Fibroblast of lung (primary cell): ENCODE results near the gene LOXL4. TPM values are rescaled to one million over a fixed set of nuclear protein-coding genes. Genes with fewer than 3 reads are reported as not detected.

Experiments
- DNase-seq, 2 donors: peaks; one replicate each; pipeline versions ENCODE4 v3.0.0 to v3.0.0-alpha.2; 2010; ENCODE audit warnings: low read depth in 2 of 2
- H2AFZ ChIP-seq: 2 replicates; pipeline ENCODE4 v1.5.1; 2012; ENCODE audit warnings: low read length, control low read depth, inconsistent platforms
- H3K27ac ChIP-seq: 2 replicates; pipeline ENCODE4 v1.5.1; 2011; ENCODE audit warnings: low read length, control low read depth; ENCODE audit not compliant: insufficient read depth
- H3K27me3 ChIP-seq: 2 replicates; pipeline ENCODE4 v1.5.1; 2011; ENCODE audit warnings: mild to moderate bottlenecking, low read length; ENCODE audit not compliant: control insufficient read depth, insufficient read depth
- H3K36me3 ChIP-seq: 2 replicates; pipeline ENCODE4 v1.5.1; 2011; ENCODE audit warnings: low read length; ENCODE audit not compliant: control insufficient read depth, insufficient read depth
- H3K4me1 ChIP-seq: 2 replicates; pipeline ENCODE4 v1.5.1; 2011; ENCODE audit warnings: low read length; ENCODE audit not compliant: control insufficient read depth, insufficient read depth; ENCODE audit errors: extremely low read depth
- H3K4me2 ChIP-seq: 2 replicates; pipeline ENCODE4 v1.5.1; 2011; ENCODE audit warnings: low read length, control low read depth; ENCODE audit not compliant: insufficient read depth; ENCODE audit errors: extremely low read depth
- H3K4me3 ChIP-seq, 4 experiments: fragments of 200-600 bp in 1 of 4; sonication (generic) in 1 of 4; replicated peaks in 1 of 4; 2 replicates each; pipeline ENCODE4 v1.5.1; 2011 to 2016; ENCODE audit warnings: low read length in 4 of 4, low read depth in 3 of 4, mild to moderate bottlenecking in 3 of 4, control low read depth in 2 of 4, inconsistent platforms in 1 of 4, mixed read lengths in 1 of 4; ENCODE audit not compliant: insufficient read depth in 1 of 4; ENCODE audit errors: control extremely low read depth in 1 of 4
- H3K79me2 ChIP-seq: 2 replicates; pipeline ENCODE4 v1.5.1; 2012; ENCODE audit warnings: mild to moderate bottlenecking, low read length, inconsistent platforms; ENCODE audit not compliant: control insufficient read depth, insufficient read depth
- H3K9ac ChIP-seq: 2 replicates; pipeline ENCODE4 v1.5.1; 2011; ENCODE audit warnings: mild to moderate bottlenecking, low read length, control low read depth; ENCODE audit not compliant: insufficient read depth
- H3K9me3 ChIP-seq: 2 replicates; pipeline ENCODE4 v1.5.1; 2012; ENCODE audit warnings: low read depth, low read length; ENCODE audit not compliant: control insufficient read depth, insufficient read depth
- H4K20me1 ChIP-seq: 2 replicates; pipeline ENCODE4 v1.5.1; 2011; ENCODE audit warnings: low read length; ENCODE audit not compliant: control insufficient read depth, insufficient read depth; ENCODE audit errors: extremely low read depth
- CTCF ChIP-seq, 2 donors: IDR thresholded peaks in 1 of 2; conservative IDR thresholded peaks in 1 of 2; 1 replicate in 1 of 2; 2 replicates in 1 of 2; pipeline ENCODE4 v1.5.1; 2011 to 2012; ENCODE audit warnings: low read length in 2 of 2, control low read depth in 1 of 2, inconsistent platforms in 1 of 2, low read depth in 1 of 2, mild to moderate bottlenecking in 1 of 2
- EZH2 ChIP-seq: IDR thresholded peaks from 2 replicates; pipeline ENCODE4 v1.5.1; 2012; ENCODE audit warnings: low read length, control low read depth, mild to moderate bottlenecking; ENCODE audit errors: missing control alignments
- polyA plus RNA-seq, 2 donors: library from polyadenylated mRNA; depleted of rRNA in 1 of 2; stranded (reverse) in 1 of 2; unstranded in 1 of 2; fragments of >200 nt; gene quantifications; 2 replicates each; pipeline ENCODE4 v1.2.1, GENCODE V29; 2011 to 2012; ENCODE audit warnings: missing spikeins in 1 of 2
- total RNA-seq: library from RNA; depleted of rRNA; stranded (reverse); fragments of >200 nt; gene quantifications from 2 replicates; pipeline ENCODE4 v1.2.1, GENCODE V29; 2014

LOXL4 gene
- total and polyA plus RNA-seq, 2 donors (not counting 1 experiment from before 2014, with no cell fraction given) = 73.0 to 75.1 TPM

DNA sequence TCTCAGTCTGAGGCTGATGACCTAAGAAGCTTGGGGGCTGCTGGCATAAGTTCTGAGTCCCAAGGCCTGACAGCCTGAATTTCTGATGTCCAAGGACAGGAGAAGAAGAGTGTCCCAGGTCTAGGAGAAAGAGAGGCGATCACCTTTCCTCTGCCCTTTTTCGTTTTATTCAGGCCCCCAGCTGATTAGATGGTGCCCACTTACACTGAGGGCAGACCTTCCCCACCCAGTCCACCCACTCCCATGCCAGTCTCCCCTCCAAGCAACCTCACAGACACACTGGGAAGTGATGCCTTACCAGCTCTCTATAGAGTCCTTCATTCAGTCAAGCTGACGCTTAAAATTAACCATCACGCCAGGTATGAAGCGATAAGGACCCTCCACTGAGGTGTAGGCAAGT, 19.3 kb upstream of the LOXL4 start:
- Histone ChIP-seq H3K27me3 (peaks cover 26% of the 10 kb centered on the region), H3K4me1 (no peaks in the 10 kb centered on the region), H3K27ac (no peak overlapping the region), H3K79me2 (no peaks in the 10 kb centered on the region), H3K9me3 (no peaks in the 10 kb centered on the region), H3K9ac (no peak overlapping the region), H2AFZ (no peak overlapping the region), H4K20me1 (no peaks in the 10 kb centered on the region), H3K4me2 (no peak overlapping the region), H3K4me3 (no peak overlapping the region), H3K36me3 (no peaks in the 10 kb centered on the region)
- TF ChIP-seq CTCF (conservative IDR thresholded peaks at IDR 0.05 in 1 of 2, IDR thresholded peaks at IDR 0.05 in 1 of 2; ENCODE audit: low read depth in 1 of 2, low read length in 2 of 2) (no peak), EZH2 (no peak)
- DNase-seq = no peak

GRCh38 chr10:98286419-98286818, 18.4 kb upstream of the LOXL4 start:
- TF ChIP-seq CTCF (conservative IDR thresholded peaks at IDR 0.05 in 1 of 2, IDR thresholded peaks at IDR 0.05 in 1 of 2; ENCODE audit: low read depth in 1 of 2, low read length in 2 of 2) (no peak), EZH2 (no peak)
- no peaks in the 10 kb centered on the region for H3K79me2 ChIP-seq
- H3K4me1 ChIP-seq = no peaks in the 10 kb centered on the region
- H3K9me3 ChIP-seq = no peaks in the 10 kb centered on the region
- no peak overlapping the region for H2AFZ ChIP-seq
- no peak overlapping the region for H3K9ac ChIP-seq
- H3K4me3 ChIP-seq = no peak overlapping the region
- H3K4me2 ChIP-seq = no peak overlapping the region
- peaks cover 25% of the 10 kb centered on the region for H3K27me3 ChIP-seq
- no peaks in the 10 kb centered on the region for H3K36me3 ChIP-seq
- DNase-seq = no peak
- no peak overlapping the region for H3K27ac ChIP-seq
- no peaks in the 10 kb centered on the region for H4K20me1 ChIP-seq

- Histone ChIP-seq H3K9ac (no peak overlapping the region), H3K4me2 (no peak overlapping the region), H4K20me1 (no peaks in the 10 kb centered on the region), H3K27me3 (peaks cover 25% of the 10 kb centered on the region), H3K4me1 (no peaks in the 10 kb centered on the region), H3K27ac (no peak overlapping the region), H2AFZ (no peak overlapping the region), H3K36me3 (no peaks in the 10 kb centered on the region), H3K9me3 (no peaks in the 10 kb centered on the region), H3K4me3 (no peak overlapping the region), H3K79me2 (no peaks in the 10 kb centered on the region)
- no peak for TF ChIP-seq EZH2
- no peak for TF ChIP-seq CTCF (conservative IDR thresholded peaks at IDR 0.05 in 1 of 2, IDR thresholded peaks at IDR 0.05 in 1 of 2; ENCODE audit: low read depth in 1 of 2, low read length in 2 of 2)
- DNase-seq = peak in 1 of 2 donors; percentile 31
Measured at GRCh38 chr10:98285416-98285815, 17.4 kb upstream of the LOXL4 start.
